Measurements from ENCODE around the gene CD6. TPM values are rescaled to one million over a fixed set of nuclear protein-coding genes. Genes with fewer than 3 reads are reported as not detected.

The CD6 gene
- total and polyA plus RNA-seq, 2 experiments from 2014 or later, result 0.03 TPM; not detected in 1

DNA sequence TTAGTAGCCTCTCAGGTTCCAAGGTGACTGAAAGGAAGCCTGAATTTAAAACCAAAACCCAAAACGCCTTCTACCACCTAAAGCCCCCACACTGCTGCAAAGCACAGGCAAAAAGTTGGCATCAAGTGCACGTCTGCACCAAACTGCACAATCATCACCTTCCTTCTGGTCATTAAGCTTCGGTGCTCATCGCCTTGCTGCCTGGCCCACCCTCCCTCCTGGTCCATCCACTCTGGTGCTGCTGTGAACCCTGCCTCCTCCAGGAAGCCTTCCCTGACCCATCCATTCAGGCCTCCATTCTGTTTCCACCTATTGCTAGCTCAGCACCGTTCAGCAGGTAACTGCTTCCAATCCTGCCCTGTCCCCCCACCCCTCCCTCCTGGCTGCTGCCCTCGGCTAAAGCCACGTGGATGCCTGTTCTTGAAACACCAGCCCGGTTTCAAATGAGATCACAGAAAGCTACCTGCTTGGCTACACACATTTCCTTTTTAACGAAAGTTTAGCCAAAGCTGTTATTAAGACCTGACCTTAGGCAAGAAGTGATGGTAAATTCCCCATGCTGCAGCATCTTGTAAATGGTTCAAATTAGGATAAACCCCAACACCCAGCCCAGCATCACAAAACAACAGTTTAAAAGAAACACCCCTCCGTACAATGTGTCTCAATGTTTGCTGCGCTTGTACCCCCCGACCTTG is 77.0 kb downstream of the CD6 start:
- no peak for DNase-seq (ENCODE audit: low spot score)
- no peak overlapping the region for H3K4me3 ChIP-seq
- H3K4me2 ChIP-seq, result no peak overlapping the region
- 63% methylated on average over 12 of the region's 12 CpGs for WGBS (ENCODE audit: low lambda C conversion rate, missing lambda C conversion rate)
- TF ChIP-seq EZH2phosphoT487 (IDR thresholded peaks at IDR 0.05; ENCODE audit: low read depth, severe bottlenecking, unreplicated experiment) (no peak), EZH2 (IDR thresholded peaks at IDR 0.05; ENCODE audit: borderline replicate concordance) (no peak)
- TF ChIP-seq, protein P1, sequence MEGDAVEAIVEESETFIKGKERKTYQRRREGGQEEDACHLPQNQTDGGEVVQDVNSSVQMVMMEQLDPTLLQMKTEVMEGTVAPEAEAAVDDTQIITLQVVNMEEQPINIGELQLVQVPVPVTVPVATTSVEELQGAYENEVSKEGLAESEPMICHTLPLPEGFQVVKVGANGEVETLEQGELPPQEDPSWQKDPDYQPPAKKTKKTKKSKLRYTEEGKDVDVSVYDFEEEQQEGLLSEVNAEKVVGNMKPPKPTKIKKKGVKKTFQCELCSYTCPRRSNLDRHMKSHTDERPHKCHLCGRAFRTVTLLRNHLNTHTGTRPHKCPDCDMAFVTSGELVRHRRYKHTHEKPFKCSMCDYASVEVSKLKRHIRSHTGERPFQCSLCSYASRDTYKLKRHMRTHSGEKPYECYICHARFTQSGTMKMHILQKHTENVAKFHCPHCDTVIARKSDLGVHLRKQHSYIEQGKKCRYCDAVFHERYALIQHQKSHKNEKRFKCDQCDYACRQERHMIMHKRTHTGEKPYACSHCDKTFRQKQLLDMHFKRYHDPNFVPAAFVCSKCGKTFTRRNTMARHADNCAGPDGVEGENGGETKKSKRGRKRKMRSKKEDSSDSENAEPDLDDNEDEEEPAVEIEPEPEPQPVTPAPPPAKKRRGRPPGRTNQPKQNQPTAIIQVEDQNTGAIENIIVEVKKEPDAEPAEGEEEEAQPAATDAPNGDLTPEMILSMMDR (IDR thresholded peaks at IDR 0.05; ENCODE audit: poor library complexity), result no peak
- no peak overlapping the region for H3K27ac ChIP-seq
- no peaks in the 10 kb centered on the region for H3K27me3 ChIP-seq
- H3K4me1 ChIP-seq (ENCODE audit: insufficient read depth), result no peaks in the 10 kb centered on the region
- no peaks in the 10 kb centered on the region for H3K9me3 ChIP-seq (ENCODE audit: low read depth)
- H3K9me2 ChIP-seq (replicated peaks; ENCODE audit: insufficient read depth), result no peaks in the 10 kb centered on the region
- H2AFZ ChIP-seq, result no peak overlapping the region
- H3K36me3 ChIP-seq (replicated peaks; ENCODE audit: insufficient read depth, low read depth), result no peaks in the 10 kb centered on the region
- no peaks in the 10 kb centered on the region for H4K20me1 ChIP-seq (ENCODE audit: insufficient read depth, poor library complexity, severe bottlenecking)
- no peaks in the 10 kb centered on the region for H3K79me2 ChIP-seq

DNA sequence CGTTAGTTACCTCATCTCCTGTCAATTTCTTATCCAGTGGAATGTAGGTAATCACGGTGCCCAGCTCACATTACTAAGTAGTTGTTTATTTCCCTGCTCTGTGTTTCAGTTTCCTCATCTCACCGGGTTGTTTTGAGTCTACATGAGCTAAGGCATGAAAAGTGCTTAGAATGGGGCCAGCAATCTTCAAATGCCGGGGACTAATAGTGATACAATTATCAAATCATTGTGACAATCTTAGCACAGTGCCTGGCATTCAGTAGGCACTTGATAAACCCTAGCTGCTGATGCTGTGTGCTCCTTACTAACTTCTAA is 77.5 kb downstream of the CD6 start:
- no peak overlapping the region for H2AFZ ChIP-seq

DNA sequence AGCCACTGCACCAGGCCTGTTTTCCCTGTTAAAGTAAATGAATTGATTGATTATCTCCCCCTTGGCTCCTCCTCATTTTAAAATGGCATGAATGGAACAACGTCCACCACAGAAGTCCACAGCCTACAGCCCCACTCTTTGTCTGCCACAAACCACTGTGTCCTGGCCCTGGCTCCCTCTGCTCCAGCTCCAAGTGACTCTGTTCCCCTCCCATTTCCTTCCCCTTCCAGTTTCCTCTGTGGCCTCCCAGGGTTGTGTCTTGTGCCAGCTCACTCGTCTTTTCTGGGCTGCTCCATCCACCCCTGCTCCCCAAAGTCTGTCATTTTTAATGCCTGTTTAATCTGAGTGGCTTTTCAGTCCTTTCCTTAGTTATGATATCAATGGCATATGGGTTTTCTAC is 78.4 kb downstream of the CD6 start:
- H3K9me2 ChIP-seq (replicated peaks; ENCODE audit: insufficient read depth), result no peaks in the 10 kb centered on the region
- H3K27ac ChIP-seq, result no peak overlapping the region
- 69% methylated on average over 2 of the region's 2 CpGs for WGBS (ENCODE audit: low lambda C conversion rate, missing lambda C conversion rate)
- H3K9me3 ChIP-seq (ENCODE audit: low read depth), result no peaks in the 10 kb centered on the region
- no peaks in the 10 kb centered on the region for H3K4me1 ChIP-seq (ENCODE audit: insufficient read depth)
- no peak for DNase-seq (ENCODE audit: low spot score)
- no peaks in the 10 kb centered on the region for H3K79me2 ChIP-seq
- no peak overlapping the region for H2AFZ ChIP-seq
- no peaks in the 10 kb centered on the region for H4K20me1 ChIP-seq (ENCODE audit: insufficient read depth, poor library complexity, severe bottlenecking)
- no peak overlapping the region for H3K4me3 ChIP-seq
- TF ChIP-seq EZH2phosphoT487 (IDR thresholded peaks at IDR 0.05; ENCODE audit: low read depth, severe bottlenecking, unreplicated experiment), result no peak
- TF ChIP-seq, protein P1 (IDR thresholded peaks at IDR 0.05; ENCODE audit: poor library complexity), result no peak
- no peak for TF ChIP-seq EZH2 (IDR thresholded peaks at IDR 0.05; ENCODE audit: borderline replicate concordance)
- no peaks in the 10 kb centered on the region for H3K27me3 ChIP-seq
- no peak overlapping the region for H3K4me2 ChIP-seq
- no peaks in the 10 kb centered on the region for H3K36me3 ChIP-seq (replicated peaks; ENCODE audit: insufficient read depth, low read depth)

More for the DNA sequence above, 77.5 kb downstream of the CD6 start:
- Histone ChIP-seq H3K4me3 (no peak overlapping the region), H3K4me2 (no peak overlapping the region), H3K9me3 (ENCODE audit: low read depth) (no peaks in the 10 kb centered on the region), H4K20me1 (ENCODE audit: insufficient read depth, poor library complexity, severe bottlenecking) (no peaks in the 10 kb centered on the region), H3K27me3 (no peaks in the 10 kb centered on the region), H3K4me1 (ENCODE audit: insufficient read depth) (no peaks in the 10 kb centered on the region), H3K9me2 (replicated peaks; ENCODE audit: insufficient read depth) (no peaks in the 10 kb centered on the region), H3K27ac (no peak overlapping the region), H3K79me2 (no peaks in the 10 kb centered on the region), H3K36me3 (replicated peaks; ENCODE audit: insufficient read depth, low read depth) (no peaks in the 10 kb centered on the region)
- DNase-seq (ENCODE audit: low spot score), result no peak
- TF ChIP-seq EZH2 (IDR thresholded peaks at IDR 0.05; ENCODE audit: borderline replicate concordance), result no peak
- TF ChIP-seq, protein P1 (IDR thresholded peaks at IDR 0.05; ENCODE audit: poor library complexity), result no peak
- no peak for TF ChIP-seq EZH2phosphoT487 (IDR thresholded peaks at IDR 0.05; ENCODE audit: low read depth, severe bottlenecking, unreplicated experiment)
- whole genome bisulfite sequencing (ENCODE audit: low lambda C conversion rate, missing lambda C conversion rate), result 48% methylated on average over 4 of the region's 4 CpGs
